OCI-M2 (cell line): ENCODE data around the gene CAMTA1.
"Not testable (repeated sequence)": the region's sequence is repeated elsewhere in the genome, so short reads cannot be mapped to it uniquely, and the experiment has no call there.

Source experiments
- DNase-seq: peaks from one replicate; lab custom pipeline; 2025; ENCODE audit not compliant: unreplicated experiment; lab: John Stamatoyannopoulos, UW

The CAMTA1 gene

GRCh38 chr1:7592120-7592798 is 807.0 kb downstream of the CAMTA1 start:
- DNase-seq: no peak

GRCh38 chr1:7594002-7594713 is 808.9 kb downstream of the CAMTA1 start:
- DNase-seq: no peak

GRCh38 chr1:7594714-7595295 is 809.6 kb downstream of the CAMTA1 start:
- no peak for DNase-seq

- no peak for DNase-seq
These were observed 810.1 kb downstream of the CAMTA1 start for GRCh38 chr1:7595336-7595735.

- DNase-seq: no peak
These were observed 811.1 kb downstream of the CAMTA1 start for GRCh38 chr1:7596126-7596965.

- DNase-seq: not testable (repeated sequence)
These were observed 812.8 kb downstream of the CAMTA1 start for GRCh38 chr1:7598058-7598457.

GRCh38 chr1:7604906-7605305 is 819.7 kb downstream of the CAMTA1 start:
- DNase-seq: not testable (repeated sequence)

GRCh38 chr1:7606096-7606495 is 820.8 kb downstream of the CAMTA1 start:
- no peak for DNase-seq

- no peak for DNase-seq
These were observed 821.8 kb downstream of the CAMTA1 start for GRCh38 chr1:7607097-7607496.

GRCh38 chr1:7608628-7609305 is 823.5 kb downstream of the CAMTA1 start:
- no peak for DNase-seq

- no peak for DNase-seq
These were observed 824.2 kb downstream of the CAMTA1 start for GRCh38 chr1:7609311-7609994.

GRCh38 chr1:7610106-7610731 is 825.0 kb downstream of the CAMTA1 start:
- DNase-seq: no peak

GRCh38 chr1:7610936-7611335 is 825.7 kb downstream of the CAMTA1 start:
- DNase-seq: no peak

- no peak for DNase-seq
These were observed 826.3 kb downstream of the CAMTA1 start for GRCh38 chr1:7611421-7612010.

- DNase-seq: no peak
These were observed 828.0 kb downstream of the CAMTA1 start for GRCh38 chr1:7613106-7613850.

GRCh38 chr1:7613851-7614205 is 828.6 kb downstream of the CAMTA1 start:
- DNase-seq: no peak

GRCh38 chr1:7614576-7615074 is 829.4 kb downstream of the CAMTA1 start:
- DNase-seq: no peak

- no peak for DNase-seq
These were observed 829.9 kb downstream of the CAMTA1 start for GRCh38 chr1:7615138-7615537.
